ENCODE data around the gene HPS3.

The HPS3 gene, protein sequence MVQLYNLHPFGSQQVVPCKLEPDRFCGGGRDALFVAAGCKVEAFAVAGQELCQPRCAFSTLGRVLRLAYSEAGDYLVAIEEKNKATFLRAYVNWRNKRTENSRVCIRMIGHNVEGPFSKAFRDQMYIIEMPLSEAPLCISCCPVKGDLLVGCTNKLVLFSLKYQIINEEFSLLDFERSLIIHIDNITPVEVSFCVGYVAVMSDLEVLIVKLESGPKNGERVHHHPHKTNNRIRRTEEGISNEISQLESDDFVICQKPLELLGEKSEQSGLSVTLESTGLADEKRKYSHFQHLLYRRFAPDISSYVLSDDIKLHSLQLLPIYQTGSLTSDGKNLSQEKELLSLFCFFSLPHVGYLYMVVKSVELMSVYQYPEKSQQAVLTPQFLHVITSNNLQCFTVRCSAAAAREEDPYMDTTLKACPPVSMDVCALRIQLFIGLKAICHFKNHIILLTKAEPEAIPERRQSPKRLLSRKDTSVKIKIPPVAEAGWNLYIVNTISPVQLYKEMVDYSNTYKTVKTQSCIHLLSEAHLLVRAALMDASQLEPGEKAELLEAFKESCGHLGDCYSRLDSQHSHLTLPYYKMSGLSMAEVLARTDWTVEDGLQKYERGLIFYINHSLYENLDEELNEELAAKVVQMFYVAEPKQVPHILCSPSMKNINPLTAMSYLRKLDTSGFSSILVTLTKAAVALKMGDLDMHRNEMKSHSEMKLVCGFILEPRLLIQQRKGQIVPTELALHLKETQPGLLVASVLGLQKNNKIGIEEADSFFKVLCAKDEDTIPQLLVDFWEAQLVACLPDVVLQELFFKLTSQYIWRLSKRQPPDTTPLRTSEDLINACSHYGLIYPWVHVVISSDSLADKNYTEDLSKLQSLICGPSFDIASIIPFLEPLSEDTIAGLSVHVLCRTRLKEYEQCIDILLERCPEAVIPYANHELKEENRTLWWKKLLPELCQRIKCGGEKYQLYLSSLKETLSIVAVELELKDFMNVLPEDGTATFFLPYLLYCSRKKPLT

DNA sequence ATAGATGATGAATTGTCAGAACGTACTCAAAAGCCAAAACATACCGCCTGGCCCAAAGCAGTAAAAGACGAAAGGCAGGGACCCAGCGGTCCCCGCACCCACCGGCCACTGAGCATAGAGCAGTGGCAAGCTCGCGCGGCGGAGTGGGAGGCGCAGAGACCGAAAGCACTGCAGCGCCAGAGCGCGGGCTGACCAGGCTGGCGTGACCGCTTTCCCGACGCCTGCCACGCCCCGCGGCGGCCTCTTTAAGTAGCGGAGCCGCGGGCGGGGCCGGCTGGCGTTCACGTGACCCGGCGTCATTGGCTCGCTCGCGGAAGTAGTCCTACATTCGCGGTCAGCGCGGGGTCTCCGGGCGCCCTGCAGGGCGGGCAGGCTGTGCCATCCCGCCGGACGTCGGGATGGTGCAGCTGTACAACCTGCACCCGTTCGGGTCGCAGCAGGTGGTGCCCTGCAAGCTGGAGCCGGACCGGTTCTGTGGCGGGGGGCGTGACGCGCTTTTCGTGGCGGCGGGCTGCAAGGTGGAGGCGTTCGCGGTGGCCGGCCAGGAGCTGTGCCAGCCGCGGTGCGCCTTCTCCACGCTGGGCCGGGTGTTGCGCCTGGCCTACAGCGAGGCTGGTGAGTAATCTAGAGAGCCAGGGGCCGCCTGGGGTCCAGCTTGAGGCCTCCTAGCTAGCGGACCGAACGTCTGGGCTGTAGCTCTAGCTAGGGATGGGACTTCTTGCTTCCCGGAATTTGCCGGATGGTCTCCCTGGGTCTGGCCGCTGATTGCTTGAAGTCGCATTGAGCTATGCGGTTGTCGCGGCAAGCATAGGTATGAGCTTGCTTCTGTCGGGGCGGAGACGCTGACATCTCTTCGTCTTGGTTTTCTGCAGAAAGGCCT lies at the start of gene HPS3:
TSS of gene HPS3 (plus strand) at position 313 of the 880 bp plus-strand sequence. CDS start at position 399, 86 bp downstream.
- peak within 1 kb of the TSS; percentile 79 for H3K4me3 ChIP-seq (ENCODE audit: low read length)
- no peak within 1 kb of the TSS for H3K27ac ChIP-seq (ENCODE audit: low read length)
- H3K9ac ChIP-seq (ENCODE audit: low read length): peak within 1 kb of the TSS; percentile 66
- H3K4me1 ChIP-seq (ENCODE audit: control insufficient read depth, low read depth, low read length): peaks cover 21% of the 10 kb centered on the region
- peaks cover 5% of the 10 kb centered on the region for H3K27me3 ChIP-seq (ENCODE audit: control insufficient read depth, insufficient read depth, low read length)
- H3K9me3 ChIP-seq (ENCODE audit: control insufficient read depth, low read depth, low read length): no peaks in the 10 kb centered on the region
- no peaks in the 10 kb centered on the region for H3K36me3 ChIP-seq (ENCODE audit: control insufficient read depth, low read depth, low read length)

DNA sequence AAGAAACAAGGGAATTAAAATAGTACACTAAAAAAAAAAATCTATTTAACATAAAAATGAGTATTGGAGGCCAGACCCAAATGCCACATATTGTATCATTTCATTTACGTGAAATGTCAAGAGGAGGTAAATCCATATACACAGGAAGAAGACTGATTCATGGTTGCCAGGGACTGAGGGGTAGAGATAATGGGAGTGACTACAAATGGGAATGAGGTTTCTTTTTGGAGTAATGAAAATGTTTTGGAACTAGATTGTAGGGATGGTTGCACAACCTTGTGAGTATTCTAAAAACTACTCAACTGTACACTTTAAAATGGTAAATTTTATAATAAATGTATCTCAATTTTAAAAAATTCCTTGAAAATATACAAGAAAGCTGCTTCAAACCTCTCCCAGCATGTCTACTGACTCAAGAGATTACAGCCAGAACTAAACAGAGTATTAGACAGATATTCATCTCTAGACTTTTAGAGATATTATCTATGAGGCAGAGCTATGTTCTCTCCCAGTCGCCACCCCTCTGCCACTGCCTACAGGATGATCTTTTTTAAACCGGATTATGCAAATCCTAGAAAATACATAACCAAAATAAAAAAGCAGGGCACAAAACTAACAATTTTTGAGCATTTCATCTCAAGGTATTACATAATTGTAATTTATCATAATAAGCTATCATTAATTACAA lies 49.3 kb upstream of the HPS3 start:
- Histone ChIP-seq H3K27me3 (ENCODE audit: control insufficient read depth, insufficient read depth, low read length) (peaks cover 7% of the 10 kb centered on the region), H3K36me3 (ENCODE audit: control insufficient read depth, low read depth, low read length) (peaks cover 10% of the 10 kb centered on the region), H3K4me3 (ENCODE audit: low read length) (no peak overlapping the region), H3K27ac (ENCODE audit: low read length) (no peak overlapping the region), H3K9ac (ENCODE audit: low read length) (no peak overlapping the region), H3K9me3 (ENCODE audit: control insufficient read depth, low read depth, low read length) (no peaks in the 10 kb centered on the region), H3K4me1 (ENCODE audit: control insufficient read depth, low read depth, low read length) (peaks cover 5% of the 10 kb centered on the region)

DNA sequence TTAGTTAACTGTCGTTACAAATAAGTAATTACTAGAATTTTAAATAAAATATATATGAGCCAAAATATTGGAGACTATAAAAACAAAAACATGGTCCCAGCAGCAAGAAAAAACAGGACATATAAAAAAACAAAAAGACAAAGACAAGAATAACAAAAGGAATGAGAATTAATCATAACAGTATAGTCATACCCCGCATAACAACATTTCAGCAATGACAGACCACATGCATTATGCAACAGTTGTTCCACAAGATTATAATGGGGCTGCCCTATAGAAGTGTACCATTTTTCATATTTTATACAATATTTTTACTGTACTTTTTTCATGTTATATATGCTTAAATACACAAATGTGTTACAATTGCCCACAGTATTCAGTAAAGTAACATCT lies 48.7 kb upstream of the HPS3 start:
- Histone ChIP-seq H3K9ac (ENCODE audit: low read length) (no peak overlapping the region), H3K36me3 (ENCODE audit: control insufficient read depth, low read depth, low read length) (peaks cover 10% of the 10 kb centered on the region), H3K27ac (ENCODE audit: low read length) (no peak overlapping the region), H3K4me3 (ENCODE audit: low read length) (no peak overlapping the region), H3K4me1 (ENCODE audit: control insufficient read depth, low read depth, low read length) (peaks cover 5% of the 10 kb centered on the region), H3K9me3 (ENCODE audit: control insufficient read depth, low read depth, low read length) (no peaks in the 10 kb centered on the region), H3K27me3 (ENCODE audit: control insufficient read depth, insufficient read depth, low read length) (peaks cover 10% of the 10 kb centered on the region)

DNA sequence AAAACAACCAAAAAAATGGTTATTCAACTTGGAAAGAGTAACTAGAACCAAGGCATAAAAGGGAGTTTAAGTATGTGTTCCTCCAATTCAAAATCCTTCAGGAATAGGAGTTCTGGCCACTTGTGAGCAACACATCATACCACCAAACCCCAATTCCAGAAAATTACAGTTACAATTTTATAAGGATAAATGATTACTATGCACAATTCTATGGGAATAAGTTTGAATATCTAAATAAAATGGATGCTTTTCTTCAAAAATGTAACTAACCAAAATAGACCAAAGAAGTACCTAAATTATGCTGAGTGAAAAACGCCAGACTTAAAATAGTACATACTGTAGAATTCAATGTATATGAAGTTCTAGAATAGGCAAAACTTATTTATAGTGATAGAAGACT lies 47.7 kb upstream of the HPS3 start:
- Histone ChIP-seq H3K4me1 (ENCODE audit: control insufficient read depth, low read depth, low read length) (peaks cover 5% of the 10 kb centered on the region), H3K4me3 (ENCODE audit: low read length) (no peak overlapping the region), H3K9me3 (ENCODE audit: control insufficient read depth, low read depth, low read length) (no peaks in the 10 kb centered on the region), H3K9ac (ENCODE audit: low read length) (no peak overlapping the region), H3K36me3 (ENCODE audit: control insufficient read depth, low read depth, low read length) (peaks cover 10% of the 10 kb centered on the region), H3K27ac (ENCODE audit: low read length) (no peak overlapping the region), H3K27me3 (ENCODE audit: control insufficient read depth, insufficient read depth, low read length) (peaks cover 12% of the 10 kb centered on the region)

DNA sequence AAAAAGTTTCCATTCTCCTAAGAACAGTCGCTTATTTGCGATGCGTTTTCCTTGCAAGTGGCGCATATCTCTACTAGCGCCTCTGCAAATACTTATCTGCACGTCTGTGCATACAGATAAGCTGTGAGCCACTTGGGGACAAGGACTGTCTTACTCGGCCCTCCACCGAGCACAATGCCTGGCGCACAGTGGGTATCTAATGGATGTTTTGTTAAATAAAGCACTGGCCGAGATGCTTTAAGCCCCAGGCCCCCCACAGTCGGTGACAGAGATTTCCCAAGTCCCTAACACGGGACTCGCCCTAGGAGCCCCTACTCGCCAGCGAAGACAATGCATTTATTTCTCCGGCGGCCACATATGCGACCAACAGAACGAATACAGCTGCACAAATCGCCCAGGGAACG lies 43.6 kb upstream of the HPS3 start:
- H3K36me3 ChIP-seq (ENCODE audit: control insufficient read depth, low read depth, low read length): peaks cover 6% of the 10 kb centered on the region
- H3K4me3 ChIP-seq (ENCODE audit: low read length): peak overlapping the region; percentile 87
- peaks cover 18% of the 10 kb centered on the region for H3K27me3 ChIP-seq (ENCODE audit: control insufficient read depth, insufficient read depth, low read length)
- peak overlapping the region; percentile 74 for H3K9ac ChIP-seq (ENCODE audit: low read length)
- peaks cover 5% of the 10 kb centered on the region for H3K4me1 ChIP-seq (ENCODE audit: control insufficient read depth, low read depth, low read length)
- H3K9me3 ChIP-seq (ENCODE audit: control insufficient read depth, low read depth, low read length): no peaks in the 10 kb centered on the region
- no peak overlapping the region for H3K27ac ChIP-seq (ENCODE audit: low read length)

DNA sequence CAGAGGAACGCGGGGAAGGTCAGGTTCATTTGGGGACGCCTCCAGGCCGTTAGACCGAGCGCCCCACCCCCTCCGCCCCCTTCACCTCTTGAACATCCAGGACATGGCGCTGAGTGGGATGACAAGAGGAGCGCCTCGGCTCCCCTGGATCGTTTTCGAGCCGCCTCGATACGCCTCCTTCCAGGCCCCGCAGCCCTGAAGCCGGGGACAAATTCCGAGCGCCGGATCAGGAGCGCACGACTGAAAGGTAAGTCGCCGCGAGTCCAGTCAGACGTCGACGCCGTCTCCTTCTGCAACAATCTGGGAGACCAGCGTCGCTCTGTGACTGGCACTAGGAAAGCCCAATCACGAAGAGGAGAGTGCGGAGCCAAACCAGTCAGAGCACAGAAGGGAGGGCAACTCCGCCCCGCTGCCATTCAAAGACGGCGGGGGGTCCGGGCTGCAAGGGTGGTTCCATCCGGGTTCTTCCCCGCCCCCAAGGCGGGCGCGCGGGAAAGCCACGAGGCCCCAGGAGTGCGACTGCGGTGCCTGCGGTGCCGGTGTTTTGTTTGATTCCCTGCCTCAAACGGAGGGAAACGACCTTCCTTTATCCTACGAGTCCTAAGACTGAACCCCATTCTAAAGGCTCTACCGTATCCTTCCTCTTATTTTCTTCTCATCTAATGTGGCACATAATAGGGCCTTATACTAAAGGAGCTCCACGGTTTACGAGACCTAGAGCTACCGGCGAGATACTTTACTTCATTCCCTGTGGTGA lies 43.0 kb upstream of the HPS3 start, which contains the start of gene HLTF:
TSS of gene HLTF (minus strand) at position 302 of the 757 bp plus-strand sequence. CDS start at position 105, 197 bp downstream.
- Histone ChIP-seq H3K36me3 (ENCODE audit: control insufficient read depth, low read depth, low read length) (peaks cover 6% of the 10 kb centered on the region), H3K4me3 (ENCODE audit: low read length) (peak within 1 kb of the TSS; percentile 87), H3K27ac (ENCODE audit: low read length) (no peak within 1 kb of the TSS), H3K4me1 (ENCODE audit: control insufficient read depth, low read depth, low read length) (peaks cover 5% of the 10 kb centered on the region), H3K9ac (ENCODE audit: low read length) (peak within 1 kb of the TSS; percentile 74), H3K27me3 (ENCODE audit: control insufficient read depth, insufficient read depth, low read length) (peaks cover 18% of the 10 kb centered on the region), H3K9me3 (ENCODE audit: control insufficient read depth, low read depth, low read length) (no peaks in the 10 kb centered on the region)

DNA sequence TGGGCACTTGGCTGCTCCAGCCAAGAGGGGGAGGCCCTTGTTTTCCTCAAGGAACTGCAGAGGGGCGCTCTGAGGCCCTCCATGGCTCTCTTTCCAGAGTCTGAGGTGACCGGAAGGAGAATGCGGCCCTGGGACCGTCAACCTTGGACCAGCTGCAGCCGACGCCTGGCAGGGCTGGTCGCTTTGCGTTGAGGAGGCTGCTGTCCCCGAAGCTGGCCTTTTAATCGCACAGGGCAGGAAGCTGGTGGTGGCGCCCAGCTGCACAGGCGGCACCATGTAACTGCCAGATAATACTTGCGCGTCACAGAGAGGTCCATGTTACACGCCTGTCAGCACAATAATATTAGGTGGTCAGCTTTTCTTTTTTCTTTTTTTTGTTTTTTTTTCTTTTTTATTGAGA lies 42.2 kb upstream of the HPS3 start:
- Histone ChIP-seq H3K27ac (ENCODE audit: low read length) (no peak overlapping the region), H3K36me3 (ENCODE audit: control insufficient read depth, low read depth, low read length) (peaks cover 6% of the 10 kb centered on the region), H3K4me1 (ENCODE audit: control insufficient read depth, low read depth, low read length) (peaks cover 5% of the 10 kb centered on the region), H3K4me3 (ENCODE audit: low read length) (no peak overlapping the region), H3K9ac (ENCODE audit: low read length) (no peak overlapping the region), H3K9me3 (ENCODE audit: control insufficient read depth, low read depth, low read length) (no peaks in the 10 kb centered on the region), H3K27me3 (ENCODE audit: control insufficient read depth, insufficient read depth, low read length) (peaks cover 18% of the 10 kb centered on the region)

DNA sequence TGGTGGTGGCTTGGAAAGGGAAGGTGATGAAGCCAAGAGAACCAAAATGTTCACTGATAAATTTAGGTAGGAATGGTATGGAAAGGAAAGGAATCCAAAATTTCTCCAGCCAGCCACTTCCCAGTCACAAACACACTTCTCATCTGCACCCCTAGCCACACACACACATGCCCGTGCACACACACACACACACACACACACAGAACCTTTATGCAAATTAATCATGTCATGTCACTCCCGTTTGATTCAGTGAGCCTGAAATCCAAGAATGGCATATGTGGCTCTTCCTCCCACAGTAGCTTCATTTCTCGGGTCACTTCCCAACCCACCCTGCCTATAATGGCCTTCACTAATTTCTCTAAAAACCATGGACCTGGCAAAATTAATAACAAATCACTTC lies 40.0 kb upstream of the HPS3 start:
- H3K9ac ChIP-seq (ENCODE audit: low read length): no peak overlapping the region

DNA sequence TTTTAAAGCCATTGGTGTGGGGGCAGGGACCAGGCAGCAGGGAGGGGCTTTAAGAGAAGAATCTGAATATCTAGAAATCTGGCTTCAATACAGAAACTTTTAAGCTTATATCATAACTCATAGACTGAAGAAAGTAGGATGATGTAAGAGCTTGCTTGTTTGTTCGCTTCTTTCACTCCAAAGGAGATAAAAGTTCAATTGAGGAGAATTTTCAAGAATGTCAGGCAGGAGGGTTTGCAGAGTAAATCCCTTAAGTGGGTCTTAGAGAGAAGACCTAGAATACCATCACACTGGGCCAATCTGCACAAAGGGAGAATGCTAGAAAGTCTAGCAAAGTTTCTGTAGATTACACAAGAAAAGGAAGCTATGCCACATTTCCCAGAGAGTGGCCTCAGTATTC lies 39.0 kb upstream of the HPS3 start:
- H3K4me3 ChIP-seq (ENCODE audit: low read length): no peak overlapping the region
- no peak overlapping the region for H3K9ac ChIP-seq (ENCODE audit: low read length)
- no peaks in the 10 kb centered on the region for H3K36me3 ChIP-seq (ENCODE audit: control insufficient read depth, low read depth, low read length)
- no peaks in the 10 kb centered on the region for H3K4me1 ChIP-seq (ENCODE audit: control insufficient read depth, low read depth, low read length)
- H3K27ac ChIP-seq (ENCODE audit: low read length): no peak overlapping the region
- peaks cover 8% of the 10 kb centered on the region for H3K27me3 ChIP-seq (ENCODE audit: control insufficient read depth, insufficient read depth, low read length)
- no peaks in the 10 kb centered on the region for H3K9me3 ChIP-seq (ENCODE audit: control insufficient read depth, low read depth, low read length)

More for the DNA sequence above, 40.0 kb upstream of the HPS3 start:
- Histone ChIP-seq H3K4me1 (ENCODE audit: control insufficient read depth, low read depth, low read length) (no peaks in the 10 kb centered on the region), H3K27ac (ENCODE audit: low read length) (no peak overlapping the region), H3K4me3 (ENCODE audit: low read length) (no peak overlapping the region), H3K9me3 (ENCODE audit: control insufficient read depth, low read depth, low read length) (no peaks in the 10 kb centered on the region), H3K36me3 (ENCODE audit: control insufficient read depth, low read depth, low read length) (no peaks in the 10 kb centered on the region), H3K27me3 (ENCODE audit: control insufficient read depth, insufficient read depth, low read length) (peaks cover 18% of the 10 kb centered on the region)

DNA sequence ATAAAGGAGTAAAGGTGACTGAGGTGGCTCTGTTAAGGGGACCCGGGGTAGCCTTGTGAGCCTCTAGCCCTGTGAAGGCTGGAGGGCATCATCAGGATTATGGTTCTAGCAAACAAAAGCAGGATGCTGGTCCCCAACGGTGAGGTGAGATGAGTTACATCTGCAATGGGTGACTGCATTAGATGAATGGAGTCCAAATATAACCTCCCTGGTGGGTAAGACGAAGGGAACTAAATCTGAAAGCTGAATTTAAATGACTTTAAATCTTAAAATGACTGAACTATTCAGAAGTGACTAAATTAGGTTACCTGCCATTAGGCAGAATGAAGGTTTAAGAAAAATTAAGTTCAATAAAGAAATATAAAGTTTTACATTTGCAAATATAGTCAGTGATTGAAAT lies 38.5 kb upstream of the HPS3 start:
- H3K4me1 ChIP-seq (ENCODE audit: control insufficient read depth, low read depth, low read length): no peaks in the 10 kb centered on the region
- no peak overlapping the region for H3K27ac ChIP-seq (ENCODE audit: low read length)
- H3K4me3 ChIP-seq (ENCODE audit: low read length): no peak overlapping the region
- no peaks in the 10 kb centered on the region for H3K9me3 ChIP-seq (ENCODE audit: control insufficient read depth, low read depth, low read length)
- H3K36me3 ChIP-seq (ENCODE audit: control insufficient read depth, low read depth, low read length): no peaks in the 10 kb centered on the region
- H3K27me3 ChIP-seq (ENCODE audit: control insufficient read depth, insufficient read depth, low read length): peaks cover 8% of the 10 kb centered on the region
- H3K9ac ChIP-seq (ENCODE audit: low read length): no peak overlapping the region
